ENCODE data around the gene DLGAP3. TPM values are rescaled to one million over a fixed set of nuclear protein-coding genes. Genes with fewer than 3 reads are reported as not detected.

DLGAP3 gene
- total RNA-seq, 4 donors from 2014 or later = 0.06 to 0.83 (median 0.40) TPM

DNA sequence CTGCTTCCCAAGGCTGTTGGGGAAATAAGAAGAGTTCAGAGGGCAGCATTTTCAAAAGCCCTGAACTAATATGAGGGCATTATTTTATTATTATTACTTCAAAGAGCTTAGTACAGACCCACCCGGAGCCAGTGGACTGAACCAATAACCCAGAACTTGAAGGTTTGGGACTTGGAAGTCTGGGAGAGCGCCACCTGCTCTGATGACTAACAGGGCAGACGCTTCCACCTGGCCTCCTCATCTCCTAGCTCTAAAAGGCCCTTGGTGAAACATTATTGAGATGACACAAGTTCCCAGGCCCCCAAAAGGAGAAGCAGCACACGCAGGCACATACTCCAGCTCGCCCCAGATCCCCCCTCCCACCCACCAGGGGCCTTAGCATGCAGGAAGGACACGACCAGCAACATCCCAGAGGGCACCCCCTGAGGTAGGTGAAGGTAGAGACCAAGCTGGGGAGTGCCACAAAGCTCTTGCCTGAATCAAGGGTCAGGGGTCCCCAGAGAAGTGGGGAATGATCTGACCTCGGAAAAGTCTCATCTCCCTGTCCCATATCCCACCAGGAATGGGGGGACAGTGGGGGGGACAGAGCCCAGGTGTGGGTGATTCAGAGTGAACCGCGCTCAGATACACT lies 1.3 kb downstream of the DLGAP3 start:
- Histone ChIP-seq H3K27me3 (peaks cover 8 to 82% (median 47%) of the 10 kb centered on the region in 4 donors), H3K4me1 (peaks cover 6 to 21% (median 20%) of the 10 kb centered on the region in 4 donors), H3K9me3 (no peaks in the 10 kb centered on the region), H3K27ac (replicated peaks in 1 of 4) (no peak overlapping the region), H3K4me3 (no peak overlapping the region), H3K36me3 (no peaks in the 10 kb centered on the region)
- no peak for DNase-seq (ENCODE audit: extremely low spot score)
- intact Hi-C loops (cut with DNase I) = no loop called here
- 26% methylated on average over 8 of the region's 9 CpGs for WGBS
- TF ChIP-seq EP300 (IDR thresholded peaks at IDR 0.05) (no peak), POLR2AphosphoS5 (IDR thresholded peaks at IDR 0.05) (no peak), POLR2A (IDR thresholded peaks at IDR 0.05; ENCODE audit: low read depth) (no peak)
- TF ChIP-seq, protein P1, sequence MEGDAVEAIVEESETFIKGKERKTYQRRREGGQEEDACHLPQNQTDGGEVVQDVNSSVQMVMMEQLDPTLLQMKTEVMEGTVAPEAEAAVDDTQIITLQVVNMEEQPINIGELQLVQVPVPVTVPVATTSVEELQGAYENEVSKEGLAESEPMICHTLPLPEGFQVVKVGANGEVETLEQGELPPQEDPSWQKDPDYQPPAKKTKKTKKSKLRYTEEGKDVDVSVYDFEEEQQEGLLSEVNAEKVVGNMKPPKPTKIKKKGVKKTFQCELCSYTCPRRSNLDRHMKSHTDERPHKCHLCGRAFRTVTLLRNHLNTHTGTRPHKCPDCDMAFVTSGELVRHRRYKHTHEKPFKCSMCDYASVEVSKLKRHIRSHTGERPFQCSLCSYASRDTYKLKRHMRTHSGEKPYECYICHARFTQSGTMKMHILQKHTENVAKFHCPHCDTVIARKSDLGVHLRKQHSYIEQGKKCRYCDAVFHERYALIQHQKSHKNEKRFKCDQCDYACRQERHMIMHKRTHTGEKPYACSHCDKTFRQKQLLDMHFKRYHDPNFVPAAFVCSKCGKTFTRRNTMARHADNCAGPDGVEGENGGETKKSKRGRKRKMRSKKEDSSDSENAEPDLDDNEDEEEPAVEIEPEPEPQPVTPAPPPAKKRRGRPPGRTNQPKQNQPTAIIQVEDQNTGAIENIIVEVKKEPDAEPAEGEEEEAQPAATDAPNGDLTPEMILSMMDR (IDR thresholded peaks at IDR 0.05) = no peak

DNA sequence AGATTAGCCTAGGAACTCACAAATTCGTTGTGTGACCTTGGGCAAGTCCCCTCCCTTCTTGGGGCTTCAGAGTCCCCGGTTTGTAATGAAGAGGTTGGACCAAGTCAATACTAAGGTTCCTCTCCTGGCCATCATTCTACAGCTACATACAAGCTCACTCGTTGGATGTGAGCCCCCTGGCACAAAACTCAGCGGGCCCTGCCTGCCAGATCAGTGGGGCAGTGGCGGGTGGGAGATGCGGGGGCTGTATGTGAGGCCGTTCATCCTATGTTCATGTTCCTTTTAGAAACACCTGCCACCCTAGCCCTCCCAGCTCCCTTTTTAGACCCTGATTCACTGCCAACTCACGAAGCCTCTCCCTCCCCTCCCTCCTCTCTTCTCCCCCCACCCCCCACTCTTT lies 2.1 kb downstream of the DLGAP3 start:
- no peaks in the 10 kb centered on the region for H3K9me3 ChIP-seq
- intact Hi-C loops (cut with DNase I) = no loop called here
- TF ChIP-seq POLR2A (IDR thresholded peaks at IDR 0.05; ENCODE audit: low read depth) (no peak), POLR2AphosphoS5 (IDR thresholded peaks at IDR 0.05) (no peak), EP300 (IDR thresholded peaks at IDR 0.05) (no peak)
- TF ChIP-seq, protein P1 (IDR thresholded peaks at IDR 0.05) = no peak
- H3K27ac ChIP-seq (replicated peaks in 1 of 4) = no peak overlapping the region
- no peaks in the 10 kb centered on the region for H3K36me3 ChIP-seq
- WGBS = 56% methylated on average over 8 of the region's 8 CpGs
- H3K4me1 ChIP-seq = peaks cover 6 to 21% (median 20%) of the 10 kb centered on the region in 4 donors
- no peak overlapping the region for H3K4me3 ChIP-seq
- no peak for DNase-seq (ENCODE audit: extremely low spot score)
- peaks cover 8 to 91% (median 47%) of the 10 kb centered on the region in 4 donors for H3K27me3 ChIP-seq

DNA sequence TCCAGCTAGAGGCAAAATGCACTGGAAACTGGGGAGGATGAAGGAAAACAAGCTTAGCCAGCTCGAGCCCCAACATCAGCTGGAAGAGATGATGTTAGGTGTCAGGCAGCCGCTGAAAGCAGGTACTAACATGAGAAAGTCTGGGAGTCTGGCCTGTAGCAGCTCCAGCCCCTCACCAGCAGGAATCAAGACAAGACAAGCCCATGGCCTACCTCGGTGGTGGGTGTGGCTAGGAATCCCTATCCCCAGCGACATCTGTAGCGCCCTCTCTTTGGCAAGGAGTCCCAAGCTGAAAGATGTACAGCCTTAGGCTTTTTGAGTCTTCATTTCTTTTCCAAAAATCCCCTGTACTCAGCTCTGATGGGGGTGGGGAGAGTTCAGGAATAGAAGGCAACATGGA lies 2.6 kb downstream of the DLGAP3 start:
- Histone ChIP-seq H3K27me3 (peaks cover 8 to 95% (median 47%) of the 10 kb centered on the region in 4 donors), H3K27ac (replicated peaks in 1 of 4) (no peak overlapping the region), H3K4me3 (no peak overlapping the region), H3K4me1 (peaks cover 6 to 21% (median 20%) of the 10 kb centered on the region in 4 donors), H3K9me3 (no peaks in the 10 kb centered on the region), H3K36me3 (no peaks in the 10 kb centered on the region)
- TF ChIP-seq EP300 (IDR thresholded peaks at IDR 0.05) (no peak), POLR2A (IDR thresholded peaks at IDR 0.05; ENCODE audit: low read depth) (no peak), POLR2AphosphoS5 (IDR thresholded peaks at IDR 0.05) (no peak)
- TF ChIP-seq, protein P1 (IDR thresholded peaks at IDR 0.05) = no peak
- WGBS = 30% methylated on average over 5 of the region's 5 CpGs
- no peak for DNase-seq (ENCODE audit: extremely low spot score)
- intact Hi-C loops (cut with DNase I) = no loop called here

DNA sequence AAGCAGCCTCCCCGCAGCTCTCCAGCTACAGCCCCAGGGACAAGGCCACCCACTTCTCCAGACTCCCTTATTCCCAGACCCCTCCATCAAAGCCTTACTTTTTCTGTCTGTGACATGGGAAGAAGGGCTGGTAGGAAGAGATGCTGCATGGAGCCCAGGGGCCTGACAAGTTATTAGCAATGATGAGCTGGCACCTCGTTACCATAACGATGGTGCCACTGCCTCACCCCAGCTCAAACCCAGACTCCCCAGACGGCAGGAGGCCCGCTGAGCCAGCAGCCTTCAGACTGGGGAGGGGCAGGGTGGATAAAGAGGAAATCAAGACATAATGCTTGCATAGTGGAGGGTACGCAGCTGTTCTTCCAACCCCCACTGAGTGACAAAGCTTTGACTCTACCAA lies 3.3 kb downstream of the DLGAP3 start:
- Histone ChIP-seq H3K27me3 (peaks cover 8 to 99% (median 45%) of the 10 kb centered on the region in 4 donors), H3K4me3 (no peak overlapping the region), H3K36me3 (no peaks in the 10 kb centered on the region), H3K27ac (replicated peaks in 1 of 4) (no peak overlapping the region), H3K9me3 (no peaks in the 10 kb centered on the region), H3K4me1 (peaks cover 6 to 21% (median 20%) of the 10 kb centered on the region in 4 donors)
- no peak for DNase-seq (ENCODE audit: extremely low spot score)
- intact Hi-C loops (cut with DNase I) = no loop called here
- TF ChIP-seq POLR2AphosphoS5 (IDR thresholded peaks at IDR 0.05) (no peak), POLR2A (IDR thresholded peaks at IDR 0.05; ENCODE audit: low read depth) (no peak), EP300 (IDR thresholded peaks at IDR 0.05) (no peak)
- TF ChIP-seq, protein P1 (IDR thresholded peaks at IDR 0.05) = no peak
- 58% methylated on average over 6 of the region's 6 CpGs for WGBS

Data from esophagus muscularis mucosa (tissue), 4 donors.